Nephron (organoid): ENCODE results near the gene ABI2.
A peak's percentile ranks its signal among the peaks of the same experiment; 100 is the strongest.

Source experiments
- H3K27ac Mint-ChIP-seq, 3 experiments: 2 replicates each; pipeline ENCODE4 v1.8.0; 2020; ENCODE audit warnings: mixed read lengths in 3 of 3, mild to moderate bottlenecking in 2 of 3, moderate library complexity in 1 of 3
- H3K27me3 Mint-ChIP-seq: 2 replicates; pipeline ENCODE4 v1.8.0; 2021; ENCODE audit warnings: low read depth, mild to moderate bottlenecking, moderate library complexity, mixed read lengths
- H3K36me3 Mint-ChIP-seq: 2 replicates; pipeline ENCODE4 v1.8.0; 2020; ENCODE audit warnings: low read depth, mixed read lengths
- H3K4me1 Mint-ChIP-seq: 2 replicates; pipeline ENCODE4 v1.8.0; 2020; ENCODE audit warnings: mixed read lengths
- H3K4me3 Mint-ChIP-seq, 3 experiments: 2 replicates each; pipeline ENCODE4 v1.8.0; 2020; ENCODE audit warnings: mild to moderate bottlenecking in 3 of 3, mixed read lengths in 3 of 3, moderate library complexity in 2 of 3
- H3K9me3 Mint-ChIP-seq: 2 replicates; pipeline ENCODE4 v1.8.0; 2020; ENCODE audit warnings: mixed read lengths
- CTCF ChIP-seq, 3 experiments: fragments of 200-600 bp; sonication (generic); IDR thresholded peaks; one replicate each; pipeline ENCODE4 v1.5.0; 2021; ENCODE audit warnings: antibody characterized with exemption in 3 of 3; ENCODE audit not compliant: unreplicated experiment in 3 of 3

Gene ABI2

GRCh38 chr2:203492965-203493364, 164.8 kb downstream of the ABI2 start:
- TF ChIP-seq CTCF (IDR thresholded peaks at IDR 0.05; ENCODE audit: unreplicated experiment in 3 of 3) = no peak
- H3K4me3 Mint-ChIP-seq = no peak overlapping the region
- H3K27me3 Mint-ChIP-seq = no peaks in the 10 kb centered on the region

More at GRCh38 chr2:203492965-203493364, 164.8 kb downstream of the ABI2 start:
- Mint-ChIP-seq H3K4me1 (no peaks in the 10 kb centered on the region), H3K27ac (peak overlapping the region; percentile 22 to 52 (median 40)), H3K9me3 (no peaks in the 10 kb centered on the region), H3K36me3 (peaks cover 44% of the 10 kb centered on the region)
